Measurements from ENCODE around the gene DNAH1. TPM values are rescaled to one million over a fixed set of nuclear protein-coding genes. Genes with fewer than 3 reads are reported as not detected.

The DNAH1 gene
- total RNA-seq, 2 experiments from 2014 or later = 5.8 to 14.2 TPM

GRCh38 chr3:52350981-52351761 lies 35.1 kb downstream of the DNAH1 start:
- H3K27ac ChIP-seq (ENCODE audit: low read depth, low read length, poor library complexity, severe bottlenecking) = peak overlapping the region; percentile 14
- BruUV-seq (replicated peaks) = no TSS peak
- H3K79me2 ChIP-seq (ENCODE audit: insufficient read depth, low read depth, low read length) = no peaks in the 10 kb centered on the region
- H3K4me1 ChIP-seq (ENCODE audit: insufficient read depth, low read length, poor library complexity, severe bottlenecking) = peaks cover 24% of the 10 kb centered on the region
- peak overlapping the region; percentile 55 for H3K4me2 ChIP-seq (ENCODE audit: low read length)
- intact Hi-C loops (cut with micrococcal nuclease; ENCODE audit: unreplicated experiment) = loop anchor here (1.0 to 2.0 kb wide), 2 partner anchors 22 to 34 kb away; no protein-coding TSS in a partner anchor
- H3K9me3 ChIP-seq (ENCODE audit: low read length) = no peaks in the 10 kb centered on the region
- no peak overlapping the region for H3K4me3 ChIP-seq (ENCODE audit: low read depth, low read length, poor library complexity, severe bottlenecking)
- TF ChIP-seq EZH2phosphoT487 (IDR thresholded peaks at IDR 0.05; ENCODE audit: borderline replicate concordance, low read depth, low read length) = no peak
- no peak for TF ChIP-seq CTCF (conservative IDR thresholded peaks at IDR 0.05; ENCODE audit: low read length)
- H3K36me3 ChIP-seq (ENCODE audit: insufficient read depth, low read length) = no peaks in the 10 kb centered on the region
- H4K20me1 ChIP-seq (ENCODE audit: insufficient read depth, low read length) = no peaks in the 10 kb centered on the region
- ChIA-PET POLR2A (interaction anchor here (1.0 to 1.5 kb wide), 2 partner anchors 73 to 125 kb away, joined by 3 read pairs; partner anchors contain the start of genes TLR9 and WDR82), CTCF (ENCODE audit: unreplicated experiment) (interaction anchor here (1.0 to 1.1 kb wide), 2 partner anchors 35 to 54 kb away, joined by 3 to 6 read pairs; no protein-coding TSS in a partner anchor)
- no peaks in the 10 kb centered on the region for H3K9me2 ChIP-seq (ENCODE audit: insufficient read depth, low read length)
- no peak overlapping the region for H2AFZ ChIP-seq (ENCODE audit: low read length)
- peak; percentile 62 for DNase-seq (ENCODE audit: low spot score)

GRCh38 chr3:52351762-52352368 lies 35.7 kb downstream of the DNAH1 start:
- Histone ChIP-seq H3K4me2 (ENCODE audit: low read length) (peak overlapping the region; percentile 55), H3K9me2 (ENCODE audit: insufficient read depth, low read length) (no peaks in the 10 kb centered on the region), H4K20me1 (ENCODE audit: insufficient read depth, low read length) (no peaks in the 10 kb centered on the region), H3K4me1 (ENCODE audit: insufficient read depth, low read length, poor library complexity, severe bottlenecking) (peaks cover 24% of the 10 kb centered on the region), H3K9me3 (ENCODE audit: low read length) (no peaks in the 10 kb centered on the region), H3K27ac (ENCODE audit: low read depth, low read length, poor library complexity, severe bottlenecking) (no peak overlapping the region), H3K36me3 (ENCODE audit: insufficient read depth, low read length) (no peaks in the 10 kb centered on the region), H3K4me3 (ENCODE audit: low read depth, low read length, poor library complexity, severe bottlenecking) (no peak overlapping the region), H3K79me2 (ENCODE audit: insufficient read depth, low read depth, low read length) (no peaks in the 10 kb centered on the region), H2AFZ (ENCODE audit: low read length) (no peak overlapping the region)
- POLR2A ChIA-PET = interaction anchor here (1.2 to 1.5 kb wide), 2 partner anchors 74 to 126 kb away, joined by 3 read pairs; partner anchors contain the start of genes TLR9 and WDR82
- intact Hi-C loops (cut with micrococcal nuclease; ENCODE audit: unreplicated experiment) = loop anchor here (1.0 to 2.0 kb wide), 2 partner anchors 21 to 33 kb away; no protein-coding TSS in a partner anchor
- DNase-seq (ENCODE audit: low spot score) = no peak
- CTCF ChIA-PET (ENCODE audit: unreplicated experiment) = interaction anchor here (0.6 to 1.0 kb wide), 2 partner anchors 34 to 154 kb away, joined by 3 read pairs; no protein-coding TSS in a partner anchor
- TF ChIP-seq EZH2phosphoT487 (IDR thresholded peaks at IDR 0.05; ENCODE audit: borderline replicate concordance, low read depth, low read length) (no peak), CTCF (conservative IDR thresholded peaks at IDR 0.05; ENCODE audit: low read length) (no peak)
- no TSS peak for BruUV-seq (replicated peaks)
